BJ (cell line): Measurements from ENCODE around the gene FN1. TPM values are rescaled to one million over a fixed set of nuclear protein-coding genes. Genes with fewer than 3 reads are reported as not detected.
"Not testable (repeated sequence)": the region's sequence is repeated elsewhere in the genome, so short reads cannot be mapped to it uniquely, and the experiment has no call there.

Source experiments
- CTCF ChIA-PET: fragments of 350-600 bp; formaldehyde crosslinking; extraction: SDS; loops from one replicate; lab custom pipeline; 2021; ENCODE audit warnings: antibody characterized with exemption, inconsistent platforms; lab: Yijun Ruan, JAX
- POLR2A ChIA-PET: fragments of 300-600 bp; sonication (Branson Sonifier 250); formaldehyde crosslinking; extraction: SDS; loops from one replicate; lab custom pipeline; 2021; ENCODE audit warnings: antibody characterized with exemption; lab: Charles Lee
- DNase-seq: peaks from one replicate; pipeline ENCODE4 v3.0.0-alpha.2; 2011; ENCODE audit warnings: low read depth
- H3K27me3 ChIP-seq: 2 replicates; pipeline ENCODE4 v1.6.0; 2011; ENCODE audit warnings: low read length; ENCODE audit not compliant: control insufficient read depth, insufficient read depth
- H3K36me3 ChIP-seq: 2 replicates; pipeline ENCODE4 v1.5.1; 2011; ENCODE audit warnings: low read length; ENCODE audit not compliant: control insufficient read depth, insufficient read depth
- H3K4me3 ChIP-seq: 2 replicates; pipeline ENCODE4 v1.5.1; 2011; ENCODE audit warnings: low read depth, mild to moderate bottlenecking, control low read depth, low read length
- CTCF ChIP-seq: IDR thresholded peaks from 2 replicates; pipeline ENCODE4 v1.5.1; 2011; ENCODE audit warnings: low read depth, mild to moderate bottlenecking, control low read depth, inconsistent platforms, low read length, moderate library complexity; ENCODE audit not compliant: insufficient read depth
- polyA plus RNA-seq: library from polyadenylated mRNA; depleted of rRNA; stranded (reverse); fragments of >200 nt; gene quantifications from 2 replicates; pipeline ENCODE4 v1.2.3, GENCODE V29; 2011

FN1 gene
- polyA plus RNA-seq, 1 experiment: 5,814 TPM

GRCh38 chr2:215410932-215411285, 25.0 kb downstream of the FN1 start:
- peak; percentile 90 for DNase-seq
- Histone ChIP-seq H3K4me3 (no peak overlapping the region), H3K27me3 (no peaks in the 10 kb centered on the region), H3K36me3 (peaks cover 29% of the 10 kb centered on the region)
- POLR2A ChIA-PET: interaction anchor here (0.6 to 0.9 kb wide), 2 partner anchors 15 to 20 kb away, joined by 3 read pairs; no protein-coding TSS in a partner anchor
- TF ChIP-seq CTCF: no peak
- CTCF ChIA-PET: interaction anchor here (0.6 to 1.3 kb wide), 4 partner anchors 9 to 283 kb away, joined by 3 read pairs; no protein-coding TSS in a partner anchor

- POLR2A ChIA-PET: interaction anchor here (0.6 to 0.9 kb wide), 2 partner anchors 15 to 20 kb away, joined by 3 read pairs; no protein-coding TSS in a partner anchor
Measured at GRCh38 chr2:215410181-215410931, 25.5 kb downstream of the FN1 start.

DNA sequence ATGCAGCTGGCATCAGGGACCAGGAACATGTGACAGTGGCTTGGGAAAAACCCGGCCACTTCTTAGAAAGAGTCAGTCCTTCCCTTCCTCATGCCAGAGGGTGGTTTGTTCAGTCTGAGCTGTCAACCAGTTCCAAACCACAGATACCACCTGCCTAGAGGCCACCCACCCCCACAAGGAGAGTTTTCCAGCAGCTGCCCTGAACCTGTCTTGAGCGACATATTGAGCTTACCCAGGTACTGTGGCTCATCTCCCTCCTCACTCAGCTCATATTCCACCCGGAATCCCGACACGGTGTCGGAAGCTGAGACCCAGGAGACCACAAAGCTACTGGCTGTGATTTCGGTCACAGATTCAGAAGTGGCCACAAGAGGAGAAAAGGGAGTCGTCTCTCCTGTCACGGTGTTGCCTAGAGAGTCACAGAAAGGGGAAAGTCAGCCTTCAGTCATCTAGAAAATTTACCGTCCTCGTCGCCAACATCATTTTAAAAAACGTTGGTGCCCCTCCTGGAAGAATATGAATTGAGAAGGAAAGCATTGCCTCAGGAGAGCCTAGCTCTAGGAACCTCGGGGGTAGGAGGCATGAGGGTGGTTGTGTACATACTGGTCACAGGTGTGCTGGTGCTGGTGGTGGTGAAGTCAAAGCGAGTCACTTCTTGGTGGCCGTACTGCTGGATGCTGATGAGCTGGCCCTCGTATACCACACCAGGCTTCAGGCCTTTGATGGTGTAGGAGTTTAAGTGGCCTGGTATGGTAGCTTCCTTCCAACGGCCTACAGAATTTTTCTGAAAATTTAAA, 26.3 kb downstream of the FN1 start:
- CTCF ChIA-PET: no interaction called here

More at GRCh38 chr2:215410181-215410931, 25.5 kb downstream of the FN1 start:
- peaks cover 32% of the 10 kb centered on the region for H3K36me3 ChIP-seq
- CTCF ChIA-PET: interaction anchor here (0.7 to 1.3 kb wide), 3 partner anchors 8 to 283 kb away, joined by 3 read pairs; no protein-coding TSS in a partner anchor
- not testable (repeated sequence) for DNase-seq, H3K4me3 ChIP-seq, H3K27me3 ChIP-seq

DNA sequence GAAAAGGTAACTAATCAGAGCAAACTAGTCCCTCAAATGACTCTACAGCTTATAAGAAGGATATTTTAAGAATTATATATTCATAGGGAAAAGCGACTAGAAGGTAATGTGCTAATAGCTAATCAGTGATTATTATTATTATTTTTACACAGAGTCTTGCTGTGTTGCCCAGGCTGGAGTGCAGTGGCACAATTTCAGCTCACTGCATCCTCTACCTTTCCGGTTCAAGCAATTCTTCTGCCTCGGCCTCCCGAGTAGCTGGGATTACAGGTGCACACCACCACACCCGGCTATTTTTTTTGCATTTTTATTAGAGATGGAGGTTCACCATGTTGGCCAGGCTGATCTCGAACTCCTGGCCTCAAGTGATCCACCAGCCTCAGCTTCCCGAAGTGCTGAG, 27.4 kb downstream of the FN1 start:
- POLR2A ChIA-PET, DNase-seq: not testable (repeated sequence)

More for the DNA sequence above, 26.3 kb downstream of the FN1 start:
- TF ChIP-seq CTCF: no peak
- Histone ChIP-seq H3K27me3 (no peaks in the 10 kb centered on the region), H3K4me3 (no peak overlapping the region), H3K36me3 (peaks cover 33% of the 10 kb centered on the region)
- DNase-seq: no peak
- POLR2A ChIA-PET: no interaction called here

GRCh38 chr2:215407590-215408264, 28.1 kb downstream of the FN1 start:
- peaks cover 32% of the 10 kb centered on the region for H3K36me3 ChIP-seq
- no peak for DNase-seq
- H3K27me3 ChIP-seq: no peaks in the 10 kb centered on the region
- no peak for TF ChIP-seq CTCF
- POLR2A ChIA-PET: no interaction called here
- H3K4me3 ChIP-seq: no peak overlapping the region
- CTCF ChIA-PET: interaction anchor here (0.7 to 1.0 kb wide), 2 partner anchors 301 to 513 kb away, joined by 3 read pairs; no protein-coding TSS in a partner anchor

More for the DNA sequence above, 27.4 kb downstream of the FN1 start:
- H3K36me3 ChIP-seq: peaks cover 35% of the 10 kb centered on the region
- not testable (repeated sequence) for H3K4me3 ChIP-seq, H3K27me3 ChIP-seq
- CTCF ChIA-PET: interaction anchor here (0.7 to 1.0 kb wide), 2 partner anchors 300 to 512 kb away, joined by 3 read pairs; no protein-coding TSS in a partner anchor
